ENCODE results near the gene GLYATL1B.

- TF ChIP-seq CTCF (IDR thresholded peaks at IDR 0.05; ENCODE audit: low read depth, low read length, missing input control) (no peak), YY1 (IDR thresholded peaks at IDR 0.05) (no peak), TAF1 (conservative IDR thresholded peaks at IDR 0.05) (no peak), GABPA (IDR thresholded peaks at IDR 0.05 in 1 of 2, conservative IDR thresholded peaks at IDR 0.05 in 1 of 2) (no peak), HNF4A (conservative IDR thresholded peaks at IDR 0.05) (no peak), MAX (IDR thresholded peaks at IDR 0.05) (no peak), SP1 (IDR thresholded peaks at IDR 0.05) (no peak), EGR1 (IDR thresholded peaks at IDR 0.05; ENCODE audit: low read depth in 2 of 2) (no peak), RAD21 (IDR thresholded peaks at IDR 0.05) (no peak), FOXA1 (IDR thresholded peaks at IDR 0.05) (no peak), ATF3 (IDR thresholded peaks at IDR 0.05) (no peak), REST (IDR thresholded peaks at IDR 0.05) (no peak), JUND (IDR thresholded peaks at IDR 0.05) (no peak), FOXA2 (IDR thresholded peaks at IDR 0.05) (no peak)
These were observed 29.4 kb downstream of the GLYATL1B start for GRCh38 chr11:59115553-59115952.
